Liver (tissue), 9 donors: ENCODE results near the gene LBP. TPM values are rescaled to one million over a fixed set of nuclear protein-coding genes. Genes with fewer than 3 reads are reported as not detected.

Experiments
- DNase-seq: peaks from one replicate; pipeline ENCODE4 v3.0.0-alpha.2; 2017; ENCODE audit warnings: low spot score
- H3K27ac ChIP-seq, 2 donors: one replicate each; pipeline ENCODE4 v1.7.0; 2013; ENCODE audit warnings: inconsistent platforms in 2 of 2, low read length in 2 of 2, control low read depth in 1 of 2, low read depth in 1 of 2, mild to moderate bottlenecking in 1 of 2
- H3K27me3 ChIP-seq, 4 donors: one replicate each; pipeline versions ENCODE4 v1.6.1 to v1.7.0; 2013; ENCODE audit warnings: low read length in 3 of 4, inconsistent platforms in 1 of 4, mild to moderate bottlenecking in 1 of 4, moderate library complexity in 1 of 4; ENCODE audit not compliant: control insufficient read depth in 4 of 4, insufficient read depth in 4 of 4
- H3K36me3 ChIP-seq, 4 donors: one replicate each; pipeline versions ENCODE4 v1.6.1 to v1.7.0; 2013; ENCODE audit warnings: low read length in 3 of 4, mild to moderate bottlenecking in 3 of 4, low read depth in 1 of 4, moderate library complexity in 1 of 4; ENCODE audit not compliant: control insufficient read depth in 4 of 4, insufficient read depth in 3 of 4
- H3K4me1 ChIP-seq, 4 donors: one replicate each; pipeline versions ENCODE4 v1.6.1 to v1.7.0; 2013; ENCODE audit warnings: low read length in 3 of 4, mild to moderate bottlenecking in 3 of 4, moderate library complexity in 1 of 4; ENCODE audit not compliant: control insufficient read depth in 4 of 4, insufficient read depth in 4 of 4
- H3K4me3 ChIP-seq, 3 donors: one replicate each; pipeline versions ENCODE4 v1.6.1 to v1.7.0; 2013; ENCODE audit warnings: low read length in 3 of 3, control low read depth in 1 of 3, low read depth in 1 of 3, mild to moderate bottlenecking in 1 of 3
- H3K9ac ChIP-seq, 2 donors: one replicate each; pipeline ENCODE4 v1.7.0; 2013; ENCODE audit warnings: low read length in 2 of 2, mild to moderate bottlenecking in 2 of 2, moderate library complexity in 2 of 2, control low read depth in 1 of 2, low read depth in 1 of 2
- H3K9me3 ChIP-seq, 4 donors: one replicate each; pipeline versions ENCODE4 v1.6.1 to v1.7.0; 2013; ENCODE audit warnings: low read length in 3 of 4; ENCODE audit not compliant: control insufficient read depth in 4 of 4
- EGR1 ChIP-seq, 2 donors: IDR thresholded peaks; 2 replicates each; pipeline ENCODE4 v1.6.1; 2016 to 2018; ENCODE audit warnings: antibody characterized with exemption in 2 of 2, low read depth in 2 of 2
- FOXA1 ChIP-seq: IDR thresholded peaks from 2 replicates; pipeline ENCODE4 v1.6.1; 2016; ENCODE audit warnings: antibody characterized with exemption
- FOXA2 ChIP-seq: IDR thresholded peaks from 2 replicates; pipeline ENCODE4 v1.6.1; 2016; ENCODE audit warnings: antibody characterized with exemption
- GABPA ChIP-seq, 2 donors: IDR thresholded peaks in 1 of 2; conservative IDR thresholded peaks in 1 of 2; 2 replicates each; pipeline ENCODE4 v1.6.1; 2016; ENCODE audit warnings: antibody characterized with exemption in 2 of 2, mild to moderate bottlenecking in 1 of 2, moderate library complexity in 1 of 2
- HNF4A ChIP-seq, 2 donors: conservative IDR thresholded peaks; 2 replicates each; pipeline ENCODE4 v1.6.1; 2016; ENCODE audit warnings: antibody characterized with exemption in 2 of 2, mild to moderate bottlenecking in 2 of 2
- HNF4G ChIP-seq: IDR thresholded peaks from 2 replicates; pipeline ENCODE4 v1.6.1; 2016; ENCODE audit warnings: antibody characterized with exemption
- JUND ChIP-seq, 2 donors: IDR thresholded peaks; 2 replicates each; pipeline ENCODE4 v1.6.1; 2016; ENCODE audit warnings: antibody characterized with exemption in 2 of 2
- NR2F2 ChIP-seq: IDR thresholded peaks from 2 replicates; pipeline ENCODE4 v1.6.1; 2016; ENCODE audit warnings: antibody characterized with exemption
- RAD21 ChIP-seq, 2 donors: IDR thresholded peaks; 2 replicates each; pipeline ENCODE4 v1.6.1; 2016; ENCODE audit warnings: antibody characterized with exemption in 2 of 2, mild to moderate bottlenecking in 2 of 2
- RXRA ChIP-seq, 2 donors: IDR thresholded peaks; 2 replicates each; pipeline ENCODE4 v1.6.1; 2017 to 2018; ENCODE audit warnings: antibody characterized with exemption in 2 of 2, mild to moderate bottlenecking in 1 of 2
- SP1 ChIP-seq: IDR thresholded peaks from 2 replicates; pipeline ENCODE4 v1.6.1; 2018; ENCODE audit warnings: antibody characterized with exemption, mild to moderate bottlenecking
- TAF1 ChIP-seq: conservative IDR thresholded peaks from 2 replicates; pipeline ENCODE4 v1.6.1; 2016; ENCODE audit warnings: antibody characterized with exemption, mild to moderate bottlenecking
- YY1 ChIP-seq: IDR thresholded peaks from 2 replicates; pipeline ENCODE4 v1.6.1; 2016; ENCODE audit warnings: antibody characterized with exemption, mild to moderate bottlenecking
- WGBS: extraction: QIAGEN DNeasy Blood & Tissue Kit; methylation state at CpG from one replicate; pipeline ENCODE4 v1.1.7; 2013; 5-methylcytosine and 5-hydroxymethylcytosine counted together
- polyA plus RNA-seq, 2 donors: library from polyadenylated mRNA; stranded (reverse) in 1 of 2; unstranded in 1 of 2; fragments of 200-250 nt in 1 of 2; fragments of >200 nt in 1 of 2; fragmentation: Nextera tagmentation in 1 of 2; extraction: Ambion mirVana in 1 of 2; gene quantifications; one replicate each; pipeline versions ENCODE4 v1.2.1 to v1.2.3, GENCODE V29; 2013 to 2015
- total RNA-seq, 2 donors: library from RNA; depleted of rRNA; stranded (reverse); fragments of >200 nt; gene quantifications; one replicate each; pipeline ENCODE4 v1.2.3, GENCODE V29; 2014
- TF ChIP-seq, protein P1 (sequence below): IDR thresholded peaks from 2 replicates; pipeline ENCODE4 v1.6.1; 2016; ENCODE audit warnings: antibody characterized with exemption, mild to moderate bottlenecking
- TF ChIP-seq, protein P2 (sequence below): IDR thresholded peaks from 2 replicates; pipeline ENCODE4 v1.6.1; 2016; ENCODE audit warnings: antibody characterized with exemption
- TF ChIP-seq, protein P3 (sequence below): fragments of 150-350 bp; IDR thresholded peaks from 2 replicates; pipeline ENCODE4 v1.5.1; 2017; ENCODE audit warnings: improper control_type of control experiment, low read depth, low read length; ENCODE audit not compliant: missing input control
- TF ChIP-seq, protein P4 (sequence below): IDR thresholded peaks from 2 replicates; pipeline ENCODE4 v1.6.1; 2016; ENCODE audit warnings: antibody characterized with exemption
- TF ChIP-seq, protein P5 (sequence below): IDR thresholded peaks from 2 replicates; pipeline ENCODE4 v1.6.1; 2016; ENCODE audit warnings: antibody characterized with exemption
- donor health status: healthy.
- donor health status: healthy.
- donor health status: healthy.
- donor health status: healthy.
- donor health status: healthy.

Gene LBP
- total and polyA plus RNA-seq, 4 donors: 561 to 1,485 (median 1,083) TPM

DNA sequence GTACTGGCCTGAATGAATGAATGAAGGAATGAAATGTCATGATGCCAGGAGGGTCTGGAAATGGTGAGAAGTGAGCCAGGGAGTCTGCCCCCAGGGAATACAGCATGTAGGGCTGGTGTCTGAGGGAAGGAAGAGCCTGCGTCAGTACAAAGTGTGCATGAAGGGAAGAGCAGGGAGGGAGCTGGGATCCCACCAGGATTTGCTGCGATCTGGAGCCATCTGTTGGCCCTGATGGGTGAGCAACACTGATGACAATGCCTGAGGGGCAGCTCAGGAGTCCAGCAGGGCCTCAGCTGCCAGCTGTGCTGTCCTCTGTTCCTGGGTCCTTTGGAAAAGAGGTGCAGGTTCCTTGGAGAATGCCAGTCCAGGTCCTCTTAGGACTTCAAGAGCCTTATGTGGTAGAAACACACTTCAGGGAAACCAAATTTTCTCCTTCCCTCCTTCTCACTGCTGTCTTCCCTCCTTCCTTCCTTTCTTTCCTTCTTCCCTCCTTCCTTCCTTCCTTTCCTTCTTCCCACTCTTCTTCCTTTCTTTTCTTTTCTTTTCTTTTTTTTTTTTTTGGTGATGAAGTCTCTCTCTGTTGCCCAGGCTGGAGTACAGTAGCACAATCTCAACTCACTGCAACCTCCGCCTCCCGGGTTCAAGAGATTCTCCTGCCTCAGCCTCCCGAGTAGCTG lies 30.9 kb upstream of the LBP start:
- H3K9me3 ChIP-seq: no peaks in the 10 kb centered on the region
- WGBS: 80% methylated on average over 5 of the region's 5 CpGs
- H3K9ac ChIP-seq: no peak overlapping the region
- TF ChIP-seq HNF4A (conservative IDR thresholded peaks at IDR 0.05) (no peak), NR2F2 (no peak), RAD21 (IDR thresholded peaks at IDR 0.05) (no peak), HNF4G (no peak), RXRA (IDR thresholded peaks at IDR 0.05) (no peak), TAF1 (no peak), FOXA2 (no peak), EGR1 (IDR thresholded peaks at IDR 0.05; ENCODE audit: low read depth in 2 of 2) (no peak), JUND (IDR thresholded peaks at IDR 0.05) (no peak), YY1 (no peak), GABPA (IDR thresholded peaks at IDR 0.05 in 1 of 2, conservative IDR thresholded peaks at IDR 0.05 in 1 of 2) (no peak), SP1 (no peak), FOXA1 (no peak)
- TF ChIP-seq, protein P1, sequence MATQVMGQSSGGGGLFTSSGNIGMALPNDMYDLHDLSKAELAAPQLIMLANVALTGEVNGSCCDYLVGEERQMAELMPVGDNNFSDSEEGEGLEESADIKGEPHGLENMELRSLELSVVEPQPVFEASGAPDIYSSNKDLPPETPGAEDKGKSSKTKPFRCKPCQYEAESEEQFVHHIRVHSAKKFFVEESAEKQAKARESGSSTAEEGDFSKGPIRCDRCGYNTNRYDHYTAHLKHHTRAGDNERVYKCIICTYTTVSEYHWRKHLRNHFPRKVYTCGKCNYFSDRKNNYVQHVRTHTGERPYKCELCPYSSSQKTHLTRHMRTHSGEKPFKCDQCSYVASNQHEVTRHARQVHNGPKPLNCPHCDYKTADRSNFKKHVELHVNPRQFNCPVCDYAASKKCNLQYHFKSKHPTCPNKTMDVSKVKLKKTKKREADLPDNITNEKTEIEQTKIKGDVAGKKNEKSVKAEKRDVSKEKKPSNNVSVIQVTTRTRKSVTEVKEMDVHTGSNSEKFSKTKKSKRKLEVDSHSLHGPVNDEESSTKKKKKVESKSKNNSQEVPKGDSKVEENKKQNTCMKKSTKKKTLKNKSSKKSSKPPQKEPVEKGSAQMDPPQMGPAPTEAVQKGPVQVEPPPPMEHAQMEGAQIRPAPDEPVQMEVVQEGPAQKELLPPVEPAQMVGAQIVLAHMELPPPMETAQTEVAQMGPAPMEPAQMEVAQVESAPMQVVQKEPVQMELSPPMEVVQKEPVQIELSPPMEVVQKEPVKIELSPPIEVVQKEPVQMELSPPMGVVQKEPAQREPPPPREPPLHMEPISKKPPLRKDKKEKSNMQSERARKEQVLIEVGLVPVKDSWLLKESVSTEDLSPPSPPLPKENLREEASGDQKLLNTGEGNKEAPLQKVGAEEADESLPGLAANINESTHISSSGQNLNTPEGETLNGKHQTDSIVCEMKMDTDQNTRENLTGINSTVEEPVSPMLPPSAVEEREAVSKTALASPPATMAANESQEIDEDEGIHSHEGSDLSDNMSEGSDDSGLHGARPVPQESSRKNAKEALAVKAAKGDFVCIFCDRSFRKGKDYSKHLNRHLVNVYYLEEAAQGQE: no peak
- TF ChIP-seq, protein P2, sequence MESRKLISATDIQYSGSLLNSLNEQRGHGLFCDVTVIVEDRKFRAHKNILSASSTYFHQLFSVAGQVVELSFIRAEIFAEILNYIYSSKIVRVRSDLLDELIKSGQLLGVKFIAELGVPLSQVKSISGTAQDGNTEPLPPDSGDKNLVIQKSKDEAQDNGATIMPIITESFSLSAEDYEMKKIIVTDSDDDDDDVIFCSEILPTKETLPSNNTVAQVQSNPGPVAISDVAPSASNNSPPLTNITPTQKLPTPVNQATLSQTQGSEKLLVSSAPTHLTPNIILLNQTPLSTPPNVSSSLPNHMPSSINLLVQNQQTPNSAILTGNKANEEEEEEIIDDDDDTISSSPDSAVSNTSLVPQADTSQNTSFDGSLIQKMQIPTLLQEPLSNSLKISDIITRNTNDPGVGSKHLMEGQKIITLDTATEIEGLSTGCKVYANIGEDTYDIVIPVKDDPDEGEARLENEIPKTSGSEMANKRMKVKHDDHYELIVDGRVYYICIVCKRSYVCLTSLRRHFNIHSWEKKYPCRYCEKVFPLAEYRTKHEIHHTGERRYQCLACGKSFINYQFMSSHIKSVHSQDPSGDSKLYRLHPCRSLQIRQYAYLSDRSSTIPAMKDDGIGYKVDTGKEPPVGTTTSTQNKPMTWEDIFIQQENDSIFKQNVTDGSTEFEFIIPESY: no peak
- TF ChIP-seq, protein P3, sequence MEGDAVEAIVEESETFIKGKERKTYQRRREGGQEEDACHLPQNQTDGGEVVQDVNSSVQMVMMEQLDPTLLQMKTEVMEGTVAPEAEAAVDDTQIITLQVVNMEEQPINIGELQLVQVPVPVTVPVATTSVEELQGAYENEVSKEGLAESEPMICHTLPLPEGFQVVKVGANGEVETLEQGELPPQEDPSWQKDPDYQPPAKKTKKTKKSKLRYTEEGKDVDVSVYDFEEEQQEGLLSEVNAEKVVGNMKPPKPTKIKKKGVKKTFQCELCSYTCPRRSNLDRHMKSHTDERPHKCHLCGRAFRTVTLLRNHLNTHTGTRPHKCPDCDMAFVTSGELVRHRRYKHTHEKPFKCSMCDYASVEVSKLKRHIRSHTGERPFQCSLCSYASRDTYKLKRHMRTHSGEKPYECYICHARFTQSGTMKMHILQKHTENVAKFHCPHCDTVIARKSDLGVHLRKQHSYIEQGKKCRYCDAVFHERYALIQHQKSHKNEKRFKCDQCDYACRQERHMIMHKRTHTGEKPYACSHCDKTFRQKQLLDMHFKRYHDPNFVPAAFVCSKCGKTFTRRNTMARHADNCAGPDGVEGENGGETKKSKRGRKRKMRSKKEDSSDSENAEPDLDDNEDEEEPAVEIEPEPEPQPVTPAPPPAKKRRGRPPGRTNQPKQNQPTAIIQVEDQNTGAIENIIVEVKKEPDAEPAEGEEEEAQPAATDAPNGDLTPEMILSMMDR: no peak
- TF ChIP-seq, protein P4, sequence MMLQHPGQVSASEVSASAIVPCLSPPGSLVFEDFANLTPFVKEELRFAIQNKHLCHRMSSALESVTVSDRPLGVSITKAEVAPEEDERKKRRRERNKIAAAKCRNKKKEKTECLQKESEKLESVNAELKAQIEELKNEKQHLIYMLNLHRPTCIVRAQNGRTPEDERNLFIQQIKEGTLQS: no peak
- TF ChIP-seq, protein P5, sequence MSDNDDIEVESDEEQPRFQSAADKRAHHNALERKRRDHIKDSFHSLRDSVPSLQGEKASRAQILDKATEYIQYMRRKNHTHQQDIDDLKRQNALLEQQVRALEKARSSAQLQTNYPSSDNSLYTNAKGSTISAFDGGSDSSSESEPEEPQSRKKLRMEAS: no peak
- no peaks in the 10 kb centered on the region for H3K4me1 ChIP-seq
- H3K4me3 ChIP-seq: no peak overlapping the region
- H3K27ac ChIP-seq: no peak overlapping the region
- no peak for DNase-seq
- no peaks in the 10 kb centered on the region for H3K36me3 ChIP-seq
- no peaks in the 10 kb centered on the region for H3K27me3 ChIP-seq
